ENCODE data around the gene BICD1. TPM values are rescaled to one million over a fixed set of nuclear protein-coding genes. Genes with fewer than 3 reads are reported as not detected.
A peak's percentile ranks its signal among the peaks of the same experiment; 100 is the strongest.

The BICD1 gene
- total and polyA plus RNA-seq, 2 donors (not counting 3 experiments of a cell fraction or from before 2014, with no cell fraction given), result 12.2 to 51.0 TPM

DNA sequence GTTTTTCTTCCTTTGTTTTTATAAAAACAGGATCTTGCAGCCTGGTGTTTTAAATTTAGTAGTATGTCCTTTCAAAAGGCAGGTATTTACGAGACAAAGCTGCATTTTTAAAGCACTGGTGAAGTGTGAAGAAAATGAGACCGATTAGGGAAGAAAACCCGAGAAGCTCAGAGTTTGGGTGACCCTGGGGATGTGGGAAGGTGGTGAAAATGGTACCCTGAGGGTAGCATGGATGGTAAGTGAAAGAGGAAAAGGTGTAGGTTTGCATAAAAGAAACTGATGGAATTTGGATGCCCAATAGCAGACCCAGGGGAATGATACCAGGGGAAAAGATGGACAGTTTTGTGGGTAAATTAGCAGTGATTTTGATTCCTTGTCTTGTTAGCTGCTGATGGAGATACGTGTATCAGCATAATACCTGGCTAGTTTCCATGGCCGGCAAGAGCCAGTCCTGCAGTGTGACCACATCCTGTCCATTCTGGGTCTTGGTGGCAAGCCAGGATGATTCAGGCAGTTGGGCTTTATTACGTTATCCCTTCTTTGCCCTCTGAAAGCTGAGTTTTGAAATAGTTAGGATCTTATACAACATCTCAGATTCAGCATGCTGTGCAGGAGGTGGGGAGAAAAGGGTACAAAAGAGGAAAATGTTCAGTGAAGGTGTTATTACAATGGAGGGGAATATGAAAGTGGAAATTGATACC, 8.9 kb downstream of the BICD1 start:
- FAIRE-seq, result peak; percentile 99
- peaks cover 31% of the 10 kb centered on the region for H3K79me2 ChIP-seq (ENCODE audit: control insufficient read depth, insufficient read depth, low read length)
- H3K9me3 ChIP-seq (replicated peaks; ENCODE audit: control insufficient read depth, insufficient read depth, low read length), result no peaks in the 10 kb centered on the region
- H3K4me3 ChIP-seq (replicated peaks in 1 of 3; ENCODE audit: insufficient read depth in 1 of 3, low read depth in 1 of 3, low read length in 3 of 3), result no peak overlapping the region
- intact Hi-C loops (cut with micrococcal nuclease), result loop anchor here (1.0 to 10.0 kb wide), 2 partner anchors 8 to 159 kb away; no protein-coding TSS in a partner anchor
- peaks cover 24% of the 10 kb centered on the region for H3K4me1 ChIP-seq (ENCODE audit: control insufficient read depth, extremely low read depth, insufficient read depth, low read length)
- no peaks in the 10 kb centered on the region for H3K27me3 ChIP-seq (ENCODE audit: control insufficient read depth in 2 of 2, insufficient read depth in 2 of 2, low read length in 2 of 2)
- no peak overlapping the region for H2AFZ ChIP-seq (ENCODE audit: low read depth, low read length)
- TF ChIP-seq POLR2AphosphoS5 (IDR thresholded peaks at IDR 0.05; ENCODE audit: insufficient read depth, low read depth, low read length) (peak; percentile 74), GATA2 (IDR thresholded peaks at IDR 0.05; ENCODE audit: insufficient read depth, insufficient read length, low read depth, low read length) (no peak), FOS (IDR thresholded peaks at IDR 0.05; ENCODE audit: borderline replicate concordance, insufficient read depth, low read length) (peak; percentile 83), POLR2A (IDR thresholded peaks at IDR 0.05; ENCODE audit: low read depth, low read length) (peak; percentile 33), MYC (IDR thresholded peaks at IDR 0.05; ENCODE audit: low read depth, low read length) (no peak), JUN (IDR thresholded peaks at IDR 0.05; ENCODE audit: borderline replicate concordance, insufficient read depth, insufficient read length, low read depth) (peak; percentile 81), EZH2 (IDR thresholded peaks at IDR 0.05; ENCODE audit: borderline replicate concordance, low read depth, low read length, severe bottlenecking) (no peak)
- TF ChIP-seq, protein P1, sequence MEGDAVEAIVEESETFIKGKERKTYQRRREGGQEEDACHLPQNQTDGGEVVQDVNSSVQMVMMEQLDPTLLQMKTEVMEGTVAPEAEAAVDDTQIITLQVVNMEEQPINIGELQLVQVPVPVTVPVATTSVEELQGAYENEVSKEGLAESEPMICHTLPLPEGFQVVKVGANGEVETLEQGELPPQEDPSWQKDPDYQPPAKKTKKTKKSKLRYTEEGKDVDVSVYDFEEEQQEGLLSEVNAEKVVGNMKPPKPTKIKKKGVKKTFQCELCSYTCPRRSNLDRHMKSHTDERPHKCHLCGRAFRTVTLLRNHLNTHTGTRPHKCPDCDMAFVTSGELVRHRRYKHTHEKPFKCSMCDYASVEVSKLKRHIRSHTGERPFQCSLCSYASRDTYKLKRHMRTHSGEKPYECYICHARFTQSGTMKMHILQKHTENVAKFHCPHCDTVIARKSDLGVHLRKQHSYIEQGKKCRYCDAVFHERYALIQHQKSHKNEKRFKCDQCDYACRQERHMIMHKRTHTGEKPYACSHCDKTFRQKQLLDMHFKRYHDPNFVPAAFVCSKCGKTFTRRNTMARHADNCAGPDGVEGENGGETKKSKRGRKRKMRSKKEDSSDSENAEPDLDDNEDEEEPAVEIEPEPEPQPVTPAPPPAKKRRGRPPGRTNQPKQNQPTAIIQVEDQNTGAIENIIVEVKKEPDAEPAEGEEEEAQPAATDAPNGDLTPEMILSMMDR (IDR thresholded peaks at IDR 0.05; ENCODE audit: extremely low read depth in 1 of 2, insufficient read depth in 1 of 2, low read depth in 1 of 2, low read length in 2 of 2), result no peak
- TF ChIP-seq, protein P2, sequence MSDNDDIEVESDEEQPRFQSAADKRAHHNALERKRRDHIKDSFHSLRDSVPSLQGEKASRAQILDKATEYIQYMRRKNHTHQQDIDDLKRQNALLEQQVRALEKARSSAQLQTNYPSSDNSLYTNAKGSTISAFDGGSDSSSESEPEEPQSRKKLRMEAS (IDR thresholded peaks at IDR 0.05; ENCODE audit: insufficient read depth, insufficient read length), result no peak
- H3K9me1 ChIP-seq (replicated peaks; ENCODE audit: control insufficient read depth, extremely low read depth, insufficient read depth, low read length), result no peaks in the 10 kb centered on the region
- BruUV-seq (replicated peaks), result no TSS peak
- CTCF ChIA-PET, result interaction anchor here (0.7 to 1.9 kb wide), 10 partner anchors 9 to 557 kb away, joined by 3 to 12 read pairs (median 3); partner anchors contain the start of gene BICD1
- no peak overlapping the region for H3K9ac ChIP-seq (replicated peaks; ENCODE audit: extremely low read depth, insufficient read depth, low read length)
- H3K27ac ChIP-seq (ENCODE audit: insufficient read depth, low read depth, low read length), result peak overlapping the region; percentile 59
- dilution Hi-C loops (cut with MboI; ENCODE audit: extremely low pct_ligation_motif_present, low sequenced_read_pairs), result no loop called here
- peak overlapping the region; percentile 62 for H3K4me2 ChIP-seq (ENCODE audit: insufficient read depth, low read length)
- no peaks in the 10 kb centered on the region for H4K20me1 ChIP-seq (replicated peaks; ENCODE audit: control insufficient read depth, extremely low read depth, insufficient read depth, low read length)
- POLR2A ChIA-PET, result interaction anchor here (1.3 kb wide), 1 partner anchor 9 kb away, joined by 9 read pairs; the partner anchor contains the start of gene BICD1
- peaks cover 0 to 3% of the 10 kb centered on the region in 2 experiments for H3K36me3 ChIP-seq (ENCODE audit: control insufficient read depth in 2 of 2, extremely low read depth in 1 of 2, insufficient read depth in 2 of 2, low read length in 2 of 2)
- DNase-seq (ENCODE audit: low read depth, low spot score), result peak; percentile 97
